Loucy (cell line): ENCODE data around the gene WWOX.

Experiments used
- EZH2phosphoT487 ChIP-seq: fragments of 200-600 bp; IDR thresholded peaks from 2 replicates; pipeline ENCODE4 v1.6.1; 2018; ENCODE audit warnings: antibody characterized with exemption, mild to moderate bottlenecking, moderate library complexity, borderline replicate concordance
- TF ChIP-seq, protein P1 (sequence below): fragments of 200-600 bp; sonication (generic); conservative IDR thresholded peaks from 2 replicates; pipeline ENCODE4 v1.5.1; 2014; ENCODE audit warnings: mild to moderate bottlenecking, antibody characterized with exemption, low read length

DNA sequence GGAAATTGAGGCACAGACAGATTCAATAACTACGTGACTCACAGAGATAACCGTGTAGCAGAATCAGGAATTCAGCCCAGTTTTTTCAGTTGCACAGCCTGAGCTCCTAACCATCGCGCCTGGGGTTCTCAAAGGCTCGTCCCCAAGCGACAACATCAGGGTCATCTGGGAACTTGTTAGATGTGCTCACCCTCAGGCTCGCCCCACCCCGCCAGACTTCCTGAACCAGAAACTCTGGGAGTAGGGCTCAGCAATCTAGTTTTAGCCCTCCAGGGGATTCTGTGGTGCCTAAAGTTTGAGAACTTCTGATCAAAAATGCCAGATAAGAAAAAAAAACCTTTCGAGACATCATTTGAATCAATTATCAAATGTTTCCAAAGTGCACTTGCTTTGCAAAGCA lies 559.8 kb downstream of the WWOX start:
- TF ChIP-seq, protein P1, sequence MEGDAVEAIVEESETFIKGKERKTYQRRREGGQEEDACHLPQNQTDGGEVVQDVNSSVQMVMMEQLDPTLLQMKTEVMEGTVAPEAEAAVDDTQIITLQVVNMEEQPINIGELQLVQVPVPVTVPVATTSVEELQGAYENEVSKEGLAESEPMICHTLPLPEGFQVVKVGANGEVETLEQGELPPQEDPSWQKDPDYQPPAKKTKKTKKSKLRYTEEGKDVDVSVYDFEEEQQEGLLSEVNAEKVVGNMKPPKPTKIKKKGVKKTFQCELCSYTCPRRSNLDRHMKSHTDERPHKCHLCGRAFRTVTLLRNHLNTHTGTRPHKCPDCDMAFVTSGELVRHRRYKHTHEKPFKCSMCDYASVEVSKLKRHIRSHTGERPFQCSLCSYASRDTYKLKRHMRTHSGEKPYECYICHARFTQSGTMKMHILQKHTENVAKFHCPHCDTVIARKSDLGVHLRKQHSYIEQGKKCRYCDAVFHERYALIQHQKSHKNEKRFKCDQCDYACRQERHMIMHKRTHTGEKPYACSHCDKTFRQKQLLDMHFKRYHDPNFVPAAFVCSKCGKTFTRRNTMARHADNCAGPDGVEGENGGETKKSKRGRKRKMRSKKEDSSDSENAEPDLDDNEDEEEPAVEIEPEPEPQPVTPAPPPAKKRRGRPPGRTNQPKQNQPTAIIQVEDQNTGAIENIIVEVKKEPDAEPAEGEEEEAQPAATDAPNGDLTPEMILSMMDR = no peak
- no peak for TF ChIP-seq EZH2phosphoT487
